ENCODE results near the gene HIVEP1. TPM values are rescaled to one million over a fixed set of nuclear protein-coding genes. Genes with fewer than 3 reads are reported as not detected.

Gene HIVEP1
- total RNA-seq, 1 experiment from 2014 or later, result 6.6 TPM

- intact Hi-C loops (cut with micrococcal nuclease), result no loop called here
- H3K27me3 ChIP-seq (ENCODE audit: low read length), result no peaks in the 10 kb centered on the region
- H4K20me1 ChIP-seq (ENCODE audit: low read length), result no peaks in the 10 kb centered on the region
- H3K9me2 ChIP-seq (replicated peaks; ENCODE audit: low read length), result no peaks in the 10 kb centered on the region
- CTCF ChIA-PET, result no interaction called here
- H2AFZ ChIP-seq (ENCODE audit: low read length), result no peak overlapping the region
- H3K9me3 ChIP-seq (ENCODE audit: low read length), result peaks cover 7% of the 10 kb centered on the region; the same call in 1 of the 2 replicates
- no TSS peak for BruUV-seq (replicated peaks)
- no peak overlapping the region for H3K27ac ChIP-seq (ENCODE audit: low read length)
- H3K4me3 ChIP-seq (ENCODE audit: low read length), result no peak overlapping the region
- peaks cover 17% of the 10 kb centered on the region for H3K36me3 ChIP-seq (ENCODE audit: low read depth, low read length)
- POLR2A ChIA-PET (ENCODE audit: unreplicated experiment), result no interaction called here
- H3F3A ChIP-seq (ENCODE audit: low read length, unreplicated experiment), result no peaks in the 10 kb centered on the region
- no peak for TF ChIP-seq EZH2 (IDR thresholded peaks at IDR 0.05; ENCODE audit: low read length, unreplicated experiment)
- no peak overlapping the region for H3K9ac ChIP-seq (ENCODE audit: low read length)
- H3K4me1 ChIP-seq (ENCODE audit: insufficient read depth, low read length), result no peaks in the 10 kb centered on the region
- H3K4me2 ChIP-seq (ENCODE audit: low read length), result no peak overlapping the region
- ATAC-seq, result no peak
- 0 out of 2 replicates have a peak, but pooled peaks cover 21% of the 10 kb centered on the region for H3K79me2 ChIP-seq (ENCODE audit: low read length)
- no peak for DNase-seq
These were observed 14.0 kb downstream of the HIVEP1 start for GRCh38 chr6:12026120-12026519.

GRCh38 chr6:12026833-12027232 lies 14.7 kb downstream of the HIVEP1 start:
- H2AFZ ChIP-seq (ENCODE audit: low read length), result no peak overlapping the region
- ChIA-PET CTCF (no interaction called here), POLR2A (ENCODE audit: unreplicated experiment) (no interaction called here)
- H3K4me1 ChIP-seq (ENCODE audit: insufficient read depth, low read length), result no peaks in the 10 kb centered on the region
- H3K27ac ChIP-seq (ENCODE audit: low read length), result no peak overlapping the region
- H3K4me3 ChIP-seq (ENCODE audit: low read length), result no peak overlapping the region
- H3K9me3 ChIP-seq (ENCODE audit: low read length), result peaks cover 7% of the 10 kb centered on the region; the same call in 1 of the 2 replicates
- H3K27me3 ChIP-seq (ENCODE audit: low read length), result no peaks in the 10 kb centered on the region
- no peaks in the 10 kb centered on the region for H4K20me1 ChIP-seq (ENCODE audit: low read length)
- DNase-seq, result no peak
- BruUV-seq (replicated peaks), result no TSS peak
- no peak for TF ChIP-seq EZH2 (IDR thresholded peaks at IDR 0.05; ENCODE audit: low read length, unreplicated experiment)
- no peak for ATAC-seq
- H3K79me2 ChIP-seq (ENCODE audit: low read length), result peaks cover 27% of the 10 kb centered on the region; the same call in 1 of the 2 replicates
- intact Hi-C loops (cut with micrococcal nuclease), result no loop called here
- no peak overlapping the region for H3K4me2 ChIP-seq (ENCODE audit: low read length)
- H3K9me2 ChIP-seq (replicated peaks; ENCODE audit: low read length), result no peaks in the 10 kb centered on the region
- no peaks in the 10 kb centered on the region for H3F3A ChIP-seq (ENCODE audit: low read length, unreplicated experiment)
- H3K36me3 ChIP-seq (ENCODE audit: low read depth, low read length), result peaks cover 17% of the 10 kb centered on the region
- no peak overlapping the region for H3K9ac ChIP-seq (ENCODE audit: low read length)

- ATAC-seq, result no peak
- H3K9me2 ChIP-seq (replicated peaks; ENCODE audit: low read length), result no peaks in the 10 kb centered on the region
- H4K20me1 ChIP-seq (ENCODE audit: low read length), result no peaks in the 10 kb centered on the region
- intact Hi-C loops (cut with micrococcal nuclease), result no loop called here
- peaks cover 28% of the 10 kb centered on the region; the same call in 1 of the 2 replicates for H3K79me2 ChIP-seq (ENCODE audit: low read length)
- H3K27ac ChIP-seq (ENCODE audit: low read length), result no peak overlapping the region
- CTCF ChIA-PET, result no interaction called here
- no peak for DNase-seq
- H3F3A ChIP-seq (ENCODE audit: low read length, unreplicated experiment), result no peaks in the 10 kb centered on the region
- H3K9ac ChIP-seq (ENCODE audit: low read length), result no peak overlapping the region
- no peak overlapping the region for H2AFZ ChIP-seq (ENCODE audit: low read length)
- POLR2A ChIA-PET (ENCODE audit: unreplicated experiment), result interaction anchor here (0.6 kb wide), 1 partner anchor 258 kb away, joined by 4 read pairs; no protein-coding TSS in a partner anchor
- no peak overlapping the region for H3K4me2 ChIP-seq (ENCODE audit: low read length)
- peaks cover 17% of the 10 kb centered on the region for H3K36me3 ChIP-seq (ENCODE audit: low read depth, low read length)
- no TSS peak for BruUV-seq (replicated peaks)
- H3K27me3 ChIP-seq (ENCODE audit: low read length), result no peaks in the 10 kb centered on the region
- H3K9me3 ChIP-seq (ENCODE audit: low read length), result peaks cover 7% of the 10 kb centered on the region; the same call in 1 of the 2 replicates
- no peak overlapping the region for H3K4me3 ChIP-seq (ENCODE audit: low read length)
- TF ChIP-seq CTCF (conservative IDR thresholded peaks at IDR 0.05; ENCODE audit: low read depth, low read length), result no peak
- no peak for TF ChIP-seq EZH2phosphoT487 (IDR thresholded peaks at IDR 0.05; ENCODE audit: borderline replicate concordance, low read length)
- no peak for TF ChIP-seq EZH2 (IDR thresholded peaks at IDR 0.05; ENCODE audit: low read length, unreplicated experiment)
- no peaks in the 10 kb centered on the region for H3K4me1 ChIP-seq (ENCODE audit: insufficient read depth, low read length)
These were observed 16.1 kb downstream of the HIVEP1 start for GRCh38 chr6:12028213-12028612.
